HG03103 (cell line): Measurements from ENCODE around the gene NGEF.
"Not testable (repeated sequence)": the region's sequence is repeated elsewhere in the genome, so short reads cannot be mapped to it uniquely, and the experiment has no call there.

ENCODE experiments used
- ATAC-seq: cut with Tn5 transposase; IDR thresholded peaks from one replicate; pipeline ENCODE4 v1.9.1; 2021; ENCODE audit warnings: low read depth; ENCODE audit not compliant: unreplicated experiment

NGEF gene

DNA sequence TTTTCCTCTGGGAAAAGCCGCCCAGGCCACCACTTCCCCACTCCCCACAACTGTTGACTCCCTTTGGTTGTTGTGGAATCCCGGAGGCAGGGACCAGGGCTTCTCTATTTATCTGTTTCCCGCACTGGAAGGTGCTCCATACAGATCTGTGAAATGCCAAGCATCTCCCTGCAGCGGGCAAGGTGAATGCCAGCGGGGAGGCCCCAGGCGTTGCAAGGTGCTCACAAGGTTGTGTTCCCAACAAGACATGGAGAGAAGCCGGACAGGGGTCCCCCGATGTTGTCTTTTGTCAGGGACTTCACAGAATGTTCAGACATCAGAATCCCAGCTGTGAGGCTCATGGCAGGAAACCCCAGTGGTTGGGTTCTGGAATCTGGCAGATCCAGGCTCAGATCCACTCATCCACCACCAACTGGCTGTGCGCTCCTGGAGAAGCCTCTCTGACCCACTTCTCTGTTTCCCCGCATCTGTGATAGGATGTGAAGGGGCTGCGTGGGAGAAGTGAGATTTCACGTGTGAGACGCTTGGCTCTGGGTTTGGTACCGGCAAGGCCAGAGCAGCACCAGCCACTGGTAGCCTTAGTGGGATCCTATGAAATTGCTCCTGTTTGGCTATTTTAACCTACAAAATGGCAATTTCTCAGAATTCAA, 10.8 kb upstream of the NGEF start:
- no peak for ATAC-seq

DNA sequence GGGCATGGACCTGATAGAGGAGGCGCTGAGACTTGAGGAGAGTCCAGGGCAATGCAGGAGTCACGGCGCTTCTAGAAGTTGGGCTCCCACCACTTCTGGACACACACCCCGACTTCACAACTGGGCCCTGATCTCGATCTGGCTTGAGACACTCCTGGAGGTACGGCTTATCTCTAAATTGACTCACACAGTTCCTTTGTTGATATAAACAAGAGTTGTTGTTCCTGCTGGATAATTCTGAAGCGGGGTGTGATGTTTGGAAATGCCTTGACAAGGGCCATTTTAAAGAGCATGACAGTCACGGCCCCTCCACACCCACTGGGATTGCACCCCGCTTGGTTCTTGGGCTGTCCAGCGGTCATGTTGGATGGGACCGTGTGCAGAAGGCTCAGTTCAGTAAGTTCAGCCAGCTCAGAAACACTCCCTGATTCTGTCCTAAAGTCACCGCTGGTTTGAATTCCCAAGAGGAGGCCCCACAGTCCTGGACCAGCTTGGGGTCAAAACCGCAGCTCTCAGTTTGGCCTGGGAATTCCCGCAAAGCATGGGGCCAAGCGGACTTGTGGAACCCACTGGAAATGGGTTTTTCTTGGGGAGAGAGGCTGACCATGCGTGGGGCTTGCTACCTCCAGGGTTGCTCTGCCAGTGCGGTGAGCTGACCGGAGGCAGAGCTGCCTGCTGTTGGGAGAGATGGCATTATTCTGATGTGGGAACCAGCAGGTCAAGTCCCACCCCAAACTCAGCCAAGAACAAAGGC, 10.1 kb upstream of the NGEF start:
- ATAC-seq = no peak

DNA sequence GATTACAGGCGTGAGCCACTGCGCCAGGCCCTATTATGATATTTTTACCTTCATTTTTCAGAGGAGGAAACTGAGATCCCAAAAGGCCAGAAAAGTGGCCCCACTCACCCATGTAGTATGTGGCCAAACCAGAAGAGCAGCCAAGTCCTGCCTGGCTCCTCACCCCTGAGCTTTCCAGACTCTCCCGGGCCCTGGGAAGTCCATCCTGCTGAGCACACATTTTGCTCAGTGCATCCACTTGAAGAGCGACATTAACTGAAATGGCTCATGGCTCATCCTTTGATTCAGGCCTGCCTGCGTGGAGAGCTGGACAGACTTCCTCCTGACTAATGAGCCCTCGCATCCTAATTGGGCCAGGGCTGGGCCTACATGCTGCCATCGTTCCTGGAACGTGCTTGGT, 9.5 kb upstream of the NGEF start:
- ATAC-seq = no peak

DNA sequence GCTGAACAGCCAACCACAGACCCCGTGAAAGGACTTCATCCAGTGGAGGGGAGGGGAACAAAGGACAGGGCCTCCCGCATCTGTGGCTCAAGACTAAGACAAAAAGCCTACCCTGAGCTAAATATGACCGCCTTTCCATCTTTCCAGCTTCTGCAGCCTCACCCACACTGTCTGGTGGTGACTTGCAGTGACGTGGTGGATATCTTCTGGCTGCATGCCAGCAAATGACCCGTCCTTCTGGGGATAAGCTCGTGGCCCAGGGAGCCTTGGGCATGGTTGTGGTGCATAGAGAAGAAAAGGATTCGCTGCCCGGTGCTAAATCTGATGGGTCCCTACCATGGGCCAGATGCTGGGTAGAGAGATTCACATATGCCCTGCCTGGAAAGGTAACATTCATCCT, 8.7 kb upstream of the NGEF start:
- ATAC-seq = no peak

DNA sequence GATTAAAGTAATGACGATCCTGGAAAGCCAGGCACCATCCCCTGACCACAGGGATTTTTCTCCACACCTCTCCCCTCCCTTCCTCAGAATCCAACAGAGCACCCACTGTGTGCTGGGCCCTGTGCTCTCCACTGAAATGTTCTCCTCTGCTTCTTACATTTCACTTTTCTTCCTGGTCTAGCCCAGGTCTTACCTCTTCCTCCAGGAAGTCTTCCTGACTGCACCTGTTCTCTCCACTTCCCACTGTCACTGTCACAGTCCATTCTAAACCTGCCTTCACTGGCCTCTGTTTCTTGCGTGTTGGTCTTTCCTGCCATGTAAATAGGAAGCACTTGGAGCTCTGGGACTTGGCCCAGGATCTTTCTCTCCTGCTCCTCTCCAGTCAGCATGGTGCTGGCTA, 7.4 kb upstream of the NGEF start:
- no peak for ATAC-seq

DNA sequence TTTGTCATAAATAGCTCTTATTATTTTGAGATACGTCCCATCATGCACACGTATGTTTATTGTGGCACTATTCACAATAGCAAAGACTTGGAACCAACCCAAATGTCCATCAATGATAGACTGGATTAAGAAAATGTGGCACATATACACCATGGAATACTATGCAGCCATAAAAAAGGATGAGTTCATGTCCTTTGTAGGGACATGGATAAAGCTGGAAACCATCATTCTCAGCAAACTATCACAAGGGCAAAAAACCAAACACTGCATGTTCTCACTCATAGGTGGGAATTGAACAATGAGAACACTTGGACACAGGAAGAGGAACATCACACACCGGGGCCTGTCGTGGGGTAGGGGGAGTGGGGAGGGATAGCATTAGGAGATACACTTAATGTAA, 6.6 kb upstream of the NGEF start:
- ATAC-seq = not testable (repeated sequence)

DNA sequence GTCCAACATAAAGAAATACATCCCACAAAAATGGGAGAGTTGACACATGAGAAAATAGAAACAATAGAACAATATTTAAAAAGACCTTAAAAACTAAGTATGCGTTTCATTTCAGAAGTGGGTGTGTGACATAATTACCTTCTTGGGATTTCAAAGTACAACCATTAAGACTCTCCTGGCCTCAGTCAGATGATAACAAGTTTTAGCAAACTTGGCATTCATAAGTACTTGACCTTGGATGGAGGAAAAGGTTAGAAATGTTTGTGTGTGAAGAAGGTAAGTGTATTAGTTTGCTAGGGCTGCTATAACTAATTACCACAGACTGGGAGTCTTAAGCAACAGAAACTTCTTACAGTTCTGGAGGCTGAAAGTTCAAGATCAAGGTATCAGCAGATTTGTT, 4.9 kb upstream of the NGEF start:
- no peak for ATAC-seq

DNA sequence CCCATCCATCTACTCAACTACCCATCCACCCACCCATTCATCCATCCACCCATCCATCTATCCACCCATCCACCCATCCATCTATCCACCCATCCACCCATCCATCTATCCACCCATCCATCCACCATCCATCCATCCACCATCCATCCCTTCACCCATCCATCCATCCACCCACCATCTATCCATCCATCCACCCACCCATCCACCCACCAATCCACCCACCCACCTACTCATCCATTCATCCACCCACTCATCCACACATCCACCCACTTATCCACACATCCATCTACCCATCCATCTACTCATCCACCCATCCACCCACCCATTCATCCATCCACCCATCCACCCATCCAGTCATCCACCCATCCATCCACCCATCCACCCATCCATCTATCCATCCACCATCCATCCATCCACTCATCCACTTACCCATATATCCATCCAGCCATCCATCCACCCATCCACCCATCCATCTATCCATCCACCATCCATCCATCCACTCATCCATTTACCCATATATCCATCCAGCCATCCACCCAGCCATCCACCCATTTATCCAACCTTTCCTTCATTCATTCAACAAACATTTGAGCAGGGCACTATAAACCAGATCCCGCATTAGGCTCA, 2.1 kb upstream of the NGEF start:
- no peak for ATAC-seq

DNA sequence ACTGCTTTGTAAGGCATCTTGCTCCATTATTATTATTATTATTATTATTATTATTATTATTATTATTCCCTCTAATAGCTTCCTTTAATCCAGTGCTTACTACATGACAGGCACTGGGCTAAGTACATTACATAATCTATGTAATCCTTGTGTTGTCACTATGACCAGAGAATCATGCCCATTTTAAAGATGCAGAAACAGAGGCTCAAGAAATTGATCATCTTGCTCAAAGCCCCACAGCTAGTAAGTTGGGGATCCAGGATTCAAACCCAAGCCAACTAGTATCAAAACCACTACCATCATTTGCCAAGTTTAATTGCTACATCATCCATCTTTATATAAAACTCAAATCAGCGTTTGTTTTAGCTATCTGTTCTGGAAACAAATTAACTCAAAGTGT, 594 bp upstream of the NGEF start:
- ATAC-seq = no peak

DNA sequence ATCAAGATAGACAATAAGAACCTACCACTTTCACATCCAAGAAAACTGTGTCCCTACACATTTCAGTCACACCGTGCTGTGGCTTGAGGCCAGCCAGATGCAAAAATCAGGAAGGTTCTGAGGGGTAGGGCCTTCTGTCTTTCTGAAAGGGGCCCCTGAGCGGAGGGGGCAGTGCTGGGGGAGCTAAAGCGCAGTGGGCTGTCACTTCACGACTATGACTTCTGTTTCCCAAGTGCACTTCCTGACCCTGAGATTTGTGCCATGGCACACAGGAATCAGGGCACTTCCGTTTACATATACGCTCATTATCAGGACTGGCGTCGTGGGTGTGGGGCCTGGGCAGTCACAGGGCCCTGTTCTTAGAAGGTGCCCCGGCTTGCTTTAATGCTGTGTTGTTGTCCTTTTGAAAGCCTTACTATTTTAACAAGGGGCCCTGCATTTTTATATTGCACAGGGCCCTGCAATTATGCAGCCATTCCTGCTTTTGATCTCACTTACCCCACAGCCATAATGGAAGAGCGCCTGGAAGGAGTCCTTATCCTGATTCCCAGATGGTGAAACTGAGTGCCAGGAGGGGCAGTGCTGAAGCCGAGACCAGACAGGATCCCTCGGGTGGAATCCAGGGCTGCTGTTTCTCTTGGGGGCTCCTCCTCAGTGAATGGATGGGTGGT, 620 bp downstream of the NGEF start:
- ATAC-seq = no peak

DNA sequence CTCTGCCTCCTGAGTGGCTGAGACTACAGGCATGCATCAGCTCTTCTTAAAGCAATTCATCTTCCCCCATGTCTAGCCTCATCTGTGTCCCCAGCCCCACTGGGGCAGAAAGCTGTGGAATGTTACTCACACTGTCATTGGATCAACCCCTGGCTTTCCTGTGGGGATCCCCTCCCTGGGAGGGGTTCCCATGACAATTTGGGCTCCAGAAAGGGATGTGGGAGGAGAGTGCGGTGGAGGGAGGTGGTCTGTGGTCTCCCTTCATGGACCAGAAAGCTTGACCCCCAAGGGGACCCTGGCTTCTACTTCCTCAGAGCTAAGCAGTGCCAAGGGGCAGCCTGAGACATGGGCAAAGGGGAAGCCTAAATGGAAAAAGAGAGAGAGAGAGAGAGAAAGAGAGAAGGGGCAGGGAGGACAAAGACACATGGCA, 1.3 kb downstream of the NGEF start:
- no peak for ATAC-seq

DNA sequence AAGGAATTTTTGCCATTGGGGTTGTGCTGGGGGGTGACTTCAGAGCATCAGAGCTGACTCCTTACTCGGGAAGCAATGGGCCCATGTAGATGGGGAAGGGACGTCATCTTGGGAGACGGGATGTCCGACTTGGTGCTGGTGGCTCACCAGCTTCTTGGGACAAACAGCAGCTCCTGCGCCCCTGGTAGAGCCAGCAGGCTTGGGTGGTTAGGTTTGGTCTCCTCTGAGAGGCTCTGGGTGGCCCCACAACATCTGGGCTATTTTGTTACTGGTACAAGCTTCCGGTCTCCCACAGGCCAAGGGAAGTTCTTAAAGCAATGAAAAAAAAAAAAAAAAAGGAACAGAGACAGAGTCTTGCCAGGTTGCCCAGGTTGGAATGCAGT, 1.8 kb downstream of the NGEF start:
- ATAC-seq = no peak

DNA sequence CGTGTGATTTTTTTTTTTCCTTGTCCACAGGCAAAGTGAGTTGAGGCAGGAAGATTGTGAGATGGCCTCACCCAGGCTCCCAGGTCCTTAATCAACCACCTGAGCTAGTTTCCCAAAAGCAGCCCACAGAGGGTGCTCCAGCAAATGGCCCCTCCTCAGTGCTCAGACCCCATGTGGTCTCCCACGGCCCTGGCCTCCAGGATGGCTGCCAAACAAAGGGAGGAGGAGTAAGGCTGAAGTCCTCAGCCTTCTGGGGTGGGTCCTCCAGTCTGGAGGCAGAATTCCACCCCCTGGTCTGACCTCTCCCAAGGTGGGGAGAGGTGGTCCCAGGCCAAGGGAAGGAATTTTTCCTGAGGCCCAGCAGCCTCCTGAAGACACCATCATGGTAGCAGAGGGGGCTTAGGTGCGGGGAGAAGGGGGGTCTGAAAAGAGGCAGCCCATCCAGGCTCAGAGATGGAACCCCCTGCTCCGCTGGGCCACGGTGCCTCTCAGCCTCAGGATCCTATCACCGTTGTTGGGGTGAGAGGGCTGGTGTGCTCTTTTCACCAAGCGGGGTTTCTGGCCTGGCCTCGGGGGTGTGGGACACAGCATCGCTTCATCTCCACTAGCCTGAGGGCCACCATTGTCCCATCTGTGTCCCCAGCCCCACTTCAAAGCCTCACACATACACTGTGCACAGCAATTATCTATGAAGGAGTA, 2.3 kb downstream of the NGEF start:
- no peak for ATAC-seq

DNA sequence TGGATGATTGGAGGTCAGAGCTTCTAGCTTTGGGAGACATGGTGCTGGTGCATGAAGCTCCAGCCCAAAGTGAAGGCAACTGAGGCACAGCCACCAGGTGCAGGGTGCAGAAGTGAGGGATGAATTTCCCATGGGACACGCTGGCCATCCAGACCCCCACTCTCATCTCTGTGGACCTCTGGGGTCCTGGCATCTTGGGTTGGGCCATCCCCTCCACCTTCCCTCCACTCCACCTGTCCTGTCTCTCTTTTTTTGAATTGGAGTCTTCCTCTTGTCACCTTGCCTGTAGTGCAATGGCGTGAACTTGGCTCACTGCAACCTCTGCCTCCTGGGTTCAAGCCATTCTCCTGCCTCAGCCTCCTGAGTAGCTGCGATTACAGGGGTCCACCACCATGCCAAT, 3.4 kb downstream of the NGEF start:
- no peak for ATAC-seq

DNA sequence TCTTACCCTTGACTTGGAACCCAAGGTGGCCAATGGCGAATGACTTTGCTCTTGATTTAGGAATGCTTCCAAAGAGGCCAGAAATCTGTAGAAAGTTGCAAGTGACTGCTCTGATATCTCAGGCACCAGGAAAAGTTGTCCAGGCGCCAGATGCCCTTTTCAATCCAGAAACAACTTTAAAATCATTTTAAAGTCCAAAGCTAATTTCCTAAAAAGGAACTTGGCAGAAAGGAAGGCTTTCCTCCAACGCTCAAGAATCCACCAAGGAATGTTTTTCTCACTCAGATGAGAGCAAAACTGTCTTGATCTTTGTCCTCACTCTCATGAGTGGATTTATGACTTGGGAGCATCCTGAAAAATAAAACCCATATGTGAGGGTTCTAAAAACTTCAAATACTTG, 5.3 kb downstream of the NGEF start:
- no peak for ATAC-seq

DNA sequence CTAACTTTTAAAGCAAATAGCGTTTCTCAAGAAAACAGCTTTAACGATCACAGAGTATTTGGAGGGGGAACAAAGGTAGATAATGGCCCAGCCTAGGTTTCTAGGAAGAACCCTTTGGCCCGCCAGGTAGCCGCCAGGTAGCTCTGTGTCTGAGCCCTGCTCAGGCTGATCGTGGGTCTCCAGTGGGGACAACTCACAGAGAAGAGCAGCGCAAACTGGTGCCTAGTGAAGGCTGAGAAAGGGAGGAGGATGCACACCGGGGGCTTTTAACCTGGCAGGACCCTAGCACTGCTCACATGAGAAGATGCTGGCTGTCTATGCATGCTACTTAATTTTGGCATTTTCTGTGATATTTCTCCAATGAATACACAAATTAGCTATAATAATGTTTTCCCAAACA, 5.8 kb downstream of the NGEF start:
- ATAC-seq = no peak

DNA sequence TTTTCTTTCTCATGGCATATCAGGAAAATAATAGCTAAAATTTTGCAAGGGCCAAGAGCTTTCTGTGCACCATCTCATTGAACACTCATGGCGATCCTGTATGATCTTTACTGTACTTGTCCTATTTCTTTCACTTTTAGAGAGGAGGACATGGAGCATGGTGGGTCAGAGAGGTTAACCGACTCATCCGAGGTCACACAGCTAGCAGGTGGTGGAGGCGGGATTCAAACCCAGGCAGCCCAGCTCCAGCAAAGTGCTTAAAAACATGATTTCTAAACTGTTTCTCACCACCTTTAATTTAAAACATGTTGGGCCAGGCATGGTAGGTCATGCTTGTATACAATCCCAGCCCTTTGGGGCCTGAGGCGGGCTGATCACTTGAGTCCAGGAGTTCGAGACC, 6.4 kb downstream of the NGEF start:
- ATAC-seq = no peak

DNA sequence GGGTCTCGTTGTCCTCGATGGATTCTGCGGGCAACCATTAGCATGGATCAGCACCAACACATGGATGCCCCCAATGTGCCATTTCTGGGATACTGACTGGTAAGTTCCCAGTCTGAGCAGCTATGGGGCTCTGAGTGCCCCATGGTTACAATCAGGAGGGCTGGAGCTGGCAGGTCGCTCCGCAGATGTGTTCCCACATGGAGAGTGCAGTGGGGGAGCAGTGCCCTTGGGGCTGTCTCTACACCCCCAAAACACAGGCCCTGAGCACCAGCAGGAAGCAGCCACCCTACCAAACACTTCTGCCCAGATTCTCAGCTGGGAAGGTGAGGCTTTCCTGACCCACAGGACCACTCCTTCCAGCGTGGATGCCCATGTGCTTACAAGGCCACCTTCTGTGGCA, 8.0 kb downstream of the NGEF start:
- no peak for ATAC-seq

DNA sequence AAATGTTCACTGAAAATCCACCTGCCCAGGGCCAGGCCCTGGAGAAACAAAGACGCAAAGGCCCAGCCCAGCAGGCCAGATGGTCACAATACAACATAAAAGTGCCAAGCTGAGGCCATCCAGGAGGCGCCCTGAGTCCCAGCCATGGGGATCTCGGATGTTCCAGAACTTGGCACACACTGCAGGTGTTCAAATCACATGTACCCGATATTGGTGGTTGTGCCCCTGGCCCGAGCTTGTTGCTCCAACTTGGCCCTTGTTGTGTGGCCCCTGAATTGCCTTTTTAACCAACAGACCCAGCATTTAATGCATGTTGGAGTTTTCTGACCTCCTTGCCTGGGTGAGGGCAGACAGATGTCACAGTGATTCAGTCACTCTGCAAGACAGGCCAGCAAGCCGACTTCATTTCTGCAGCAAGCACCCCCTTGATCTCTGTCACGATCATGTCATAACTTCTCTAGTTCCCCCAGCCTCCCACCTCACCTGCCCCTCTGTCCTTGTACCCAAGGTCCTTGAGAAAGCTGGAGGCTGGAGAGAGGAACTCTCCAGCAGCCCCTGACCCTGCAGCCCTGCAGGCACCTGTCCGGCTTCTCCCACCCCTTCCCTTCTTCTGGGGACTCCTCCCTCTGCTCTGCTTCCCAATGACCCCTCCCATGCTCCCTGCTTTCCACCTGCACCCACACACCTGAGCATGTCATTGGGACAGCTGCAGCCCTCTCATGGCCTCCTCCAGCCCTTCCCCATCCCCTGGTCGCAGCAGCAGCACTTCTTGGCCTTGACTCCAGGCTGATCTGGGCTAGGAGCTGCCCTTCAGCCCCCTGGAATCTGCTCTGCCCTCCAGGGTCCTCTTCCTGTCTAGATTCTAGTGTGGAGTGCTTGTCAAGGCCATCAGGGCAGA, 9.1 kb downstream of the NGEF start:
- ATAC-seq = no peak
